Activated T-helper 1 cell treated with anti-CD3 and anti-CD28 coated beads, Interleukin-2, amount 50 U/mL, for 16 hours (primary cell): ENCODE measurements around the gene XAF1.
"Not testable (repeated sequence)": the region's sequence is repeated elsewhere in the genome, so short reads cannot be mapped to it uniquely, and the experiment has no call there.

Source experiments
- DNase-seq, 2 donors: peaks; one replicate each; pipeline ENCODE4 v3.0.0-alpha.2; 2020; ENCODE audit warnings: low read depth in 1 of 2, low spot score in 1 of 2

The XAF1 gene, protein sequence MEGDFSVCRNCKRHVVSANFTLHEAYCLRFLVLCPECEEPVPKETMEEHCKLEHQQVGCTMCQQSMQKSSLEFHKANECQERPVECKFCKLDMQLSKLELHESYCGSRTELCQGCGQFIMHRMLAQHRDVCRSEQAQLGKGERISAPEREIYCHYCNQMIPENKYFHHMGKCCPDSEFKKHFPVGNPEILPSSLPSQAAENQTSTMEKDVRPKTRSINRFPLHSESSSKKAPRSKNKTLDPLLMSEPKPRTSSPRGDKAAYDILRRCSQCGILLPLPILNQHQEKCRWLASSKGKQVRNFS

DNA sequence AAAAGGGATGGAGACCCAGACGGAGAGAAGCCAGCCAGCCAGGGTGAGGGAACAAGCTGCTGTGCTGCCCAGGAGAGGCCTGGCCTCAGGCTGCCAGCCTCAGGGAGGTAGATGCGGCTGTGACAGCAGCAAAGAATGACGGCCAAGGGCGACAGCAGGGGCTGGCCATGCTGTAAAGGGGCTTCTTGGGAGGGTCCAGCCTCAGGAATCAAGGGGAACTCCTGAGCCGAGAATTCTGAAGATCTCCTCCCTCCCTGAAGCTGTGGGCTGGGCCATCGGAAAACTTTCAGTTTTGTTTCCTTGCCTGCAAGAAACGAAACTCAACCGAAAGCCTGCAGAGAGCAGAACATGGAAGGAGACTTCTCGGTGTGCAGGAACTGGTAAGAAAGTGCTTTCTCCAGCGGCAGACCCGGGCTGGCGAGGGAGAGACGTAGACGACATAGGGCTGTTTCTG lies at the start of gene XAF1:
Gene XAF1 (plus strand): TSS at position 316 of the 454 bp plus-strand sequence. CDS start 33 bp downstream, at position 349.
- no peak for DNase-seq

DNA sequence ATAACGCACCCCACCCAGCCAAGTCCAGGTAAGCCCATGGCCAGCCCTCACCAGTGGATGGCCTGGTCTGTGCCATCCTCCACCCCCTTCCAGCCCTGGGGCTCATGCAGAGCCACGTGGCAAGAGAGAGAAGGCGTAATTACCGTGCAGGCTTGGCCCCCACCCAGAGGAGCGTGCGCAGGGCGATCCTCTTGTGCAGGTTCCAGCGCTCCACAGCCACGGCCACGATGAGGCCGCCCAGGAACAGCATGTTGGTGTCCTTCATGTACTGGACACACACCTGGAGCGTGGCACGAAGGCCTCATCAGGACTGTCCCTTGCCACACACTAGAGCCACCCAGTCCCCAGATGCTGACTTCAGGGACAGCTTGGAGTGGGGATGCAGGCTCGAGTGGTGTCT lies 49.3 kb upstream of the XAF1 start:
- no peak for DNase-seq

DNA sequence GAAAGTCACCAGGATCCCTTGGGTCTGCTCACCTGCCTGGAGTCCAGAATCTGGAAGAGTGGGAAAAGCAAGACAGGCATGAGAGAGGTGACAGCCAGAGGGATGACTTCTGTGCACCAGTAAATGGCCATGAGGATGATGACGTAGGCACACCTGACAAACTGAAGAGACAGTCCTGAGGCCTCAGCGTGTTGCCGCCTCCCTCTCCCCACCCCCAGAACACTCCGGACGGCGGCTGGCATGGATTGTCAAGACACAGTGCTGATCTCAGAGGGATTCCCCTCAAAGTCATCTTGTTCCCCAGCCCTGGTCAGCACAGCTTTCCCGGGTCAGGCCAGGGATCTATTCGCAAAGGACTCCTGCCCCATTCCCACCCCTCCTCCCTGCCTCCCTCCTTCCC lies 48.9 kb upstream of the XAF1 start:
- DNase-seq: no peak

DNA sequence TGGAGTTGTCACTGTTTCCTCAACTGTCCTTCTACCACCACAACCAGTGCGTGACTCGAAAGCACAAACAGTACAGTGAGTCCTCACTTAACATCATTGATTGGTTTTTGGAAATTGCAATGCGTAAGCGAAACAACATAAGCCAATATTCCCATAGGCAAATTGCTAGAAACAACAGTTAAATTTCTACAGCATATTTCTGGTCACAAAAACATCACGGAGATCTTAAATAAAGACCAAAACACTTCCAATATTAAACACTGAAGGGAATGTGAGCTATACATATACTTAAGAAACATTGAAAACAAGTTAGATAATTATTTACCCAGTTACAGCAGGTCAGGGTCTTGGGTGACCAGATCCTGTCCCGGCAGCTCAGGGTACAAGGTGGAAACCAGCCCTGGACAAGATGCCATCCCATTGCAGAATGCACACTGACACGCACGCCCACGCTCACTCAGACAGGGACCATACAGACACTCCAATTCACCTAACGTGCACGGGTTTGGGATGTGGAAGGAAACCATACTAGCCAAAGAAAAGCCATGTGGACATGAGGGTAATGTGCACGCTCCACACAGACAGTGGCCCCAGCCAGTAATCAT lies 47.4 kb upstream of the XAF1 start:
- DNase-seq: no peak

DNA sequence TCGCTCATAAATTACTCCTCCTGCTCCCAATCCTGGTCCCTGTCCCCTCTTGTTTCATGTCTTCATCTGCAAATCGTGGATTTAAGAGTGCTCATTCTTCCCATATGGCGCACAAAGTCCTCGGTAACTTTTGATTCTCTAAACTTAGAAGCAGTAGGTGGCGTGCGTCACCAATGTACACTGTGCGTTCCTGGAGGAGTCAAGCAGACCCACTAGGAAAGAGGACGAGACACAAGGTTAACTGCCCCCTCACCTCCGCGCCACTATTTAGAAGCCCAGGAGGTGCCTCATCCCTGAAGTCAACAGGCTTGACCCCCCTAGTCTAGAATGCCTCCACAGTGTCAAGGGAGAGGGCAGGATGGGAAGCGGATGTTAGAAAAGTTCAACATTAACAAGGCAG lies 45.5 kb upstream of the XAF1 start:
- no peak for DNase-seq

DNA sequence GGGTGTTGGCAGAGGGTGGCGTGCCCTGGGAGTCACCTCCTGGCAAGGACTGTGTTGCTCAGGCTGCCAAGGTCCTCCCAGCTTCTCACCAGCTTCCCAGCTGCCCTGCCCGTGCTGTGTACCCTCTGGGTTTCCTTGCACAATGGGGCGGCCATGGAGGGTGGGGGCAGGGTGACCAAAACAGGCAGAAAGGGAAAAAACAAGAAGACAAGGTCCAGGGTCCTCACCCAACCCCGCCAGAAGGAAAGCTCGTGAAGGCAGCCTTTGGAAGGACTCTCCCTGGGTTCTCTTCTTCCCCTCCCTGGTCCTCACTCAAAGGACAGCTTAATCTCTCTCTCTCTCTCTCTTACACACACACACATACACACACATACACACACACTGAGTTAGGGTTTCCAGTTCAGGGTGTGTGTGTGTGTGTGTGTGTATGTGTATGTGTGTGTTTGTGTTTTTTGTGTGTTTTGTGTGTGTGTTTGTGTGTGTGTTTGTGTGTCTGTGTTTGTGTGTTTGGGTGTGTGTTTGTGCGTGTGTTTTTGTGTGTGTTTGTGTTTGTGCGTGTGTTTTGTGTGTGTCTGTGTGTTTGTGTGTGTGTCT lies 44.7 kb upstream of the XAF1 start:
- no peak for DNase-seq

DNA sequence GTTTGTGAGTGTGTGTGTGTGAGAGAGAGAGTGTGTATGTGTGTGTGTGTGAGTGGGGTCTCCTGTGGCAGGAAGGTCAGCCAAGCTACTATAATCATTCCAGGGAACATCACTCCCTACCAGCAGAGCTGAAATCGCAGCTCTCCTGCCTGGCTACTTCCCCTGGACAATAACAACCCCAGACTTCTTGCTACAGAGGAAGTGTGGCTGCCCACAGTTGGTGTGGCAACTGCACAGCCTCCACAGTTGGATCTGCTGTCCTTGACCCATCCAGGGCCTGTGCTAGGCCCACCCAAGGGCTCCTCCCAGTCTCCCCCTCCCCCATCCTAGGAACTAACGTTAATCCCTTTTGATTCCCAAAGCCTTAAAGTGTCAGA lies 44.2 kb upstream of the XAF1 start:
- DNase-seq: no peak

DNA sequence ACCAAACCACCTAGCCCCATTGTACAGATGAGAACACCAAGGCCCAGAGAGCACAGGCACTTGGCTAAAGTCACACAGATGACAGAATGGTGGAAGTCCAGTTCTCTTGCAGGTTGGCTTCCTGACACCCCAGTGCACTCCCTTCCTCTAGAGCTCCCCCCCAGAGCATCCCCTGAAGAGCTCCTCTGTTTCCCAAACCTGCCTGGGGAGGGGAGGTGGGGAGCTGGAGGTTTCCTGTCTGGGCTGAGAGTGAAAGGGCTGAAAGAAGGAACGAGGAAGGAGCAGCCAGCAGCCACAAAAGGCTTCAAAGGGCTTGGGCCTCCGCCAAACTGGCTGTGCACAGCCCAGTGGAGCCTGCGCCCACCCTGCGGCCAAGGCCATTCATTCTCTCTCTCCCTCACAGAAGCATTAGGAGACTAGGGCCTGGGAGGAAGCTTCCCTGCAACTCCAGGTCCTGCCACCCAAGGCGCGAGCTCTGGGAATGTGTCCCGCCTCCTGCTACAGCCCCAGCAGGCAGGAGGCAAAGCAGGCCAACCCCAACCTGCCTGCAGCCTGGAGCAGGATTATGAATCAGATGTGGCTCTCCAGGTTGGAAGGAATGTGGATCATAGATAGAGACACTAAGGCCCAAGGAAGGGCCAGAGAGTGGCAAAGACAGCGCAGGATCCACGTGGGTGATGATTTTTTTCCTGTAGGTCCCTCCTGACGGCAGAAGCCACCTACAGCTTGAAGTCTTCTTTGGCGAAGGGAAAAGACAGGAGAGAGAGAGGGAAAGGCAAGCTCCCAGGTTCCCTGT lies 43.6 kb upstream of the XAF1 start:
- no peak for DNase-seq

DNA sequence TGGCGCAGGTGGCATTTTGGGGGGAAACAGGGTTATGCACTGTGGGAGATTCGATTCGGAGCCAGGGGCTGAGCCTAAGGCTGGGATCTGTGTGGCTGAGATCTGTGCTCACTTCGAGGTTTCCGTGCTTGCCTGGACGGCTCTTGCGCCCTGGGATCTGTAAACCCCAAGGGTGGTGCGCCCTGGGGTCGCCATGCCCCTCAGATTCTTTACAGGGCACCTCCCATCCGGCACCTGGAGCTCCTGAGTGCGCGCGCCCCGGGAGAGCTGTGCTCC lies 43.1 kb upstream of the XAF1 start:
- DNase-seq: no peak

DNA sequence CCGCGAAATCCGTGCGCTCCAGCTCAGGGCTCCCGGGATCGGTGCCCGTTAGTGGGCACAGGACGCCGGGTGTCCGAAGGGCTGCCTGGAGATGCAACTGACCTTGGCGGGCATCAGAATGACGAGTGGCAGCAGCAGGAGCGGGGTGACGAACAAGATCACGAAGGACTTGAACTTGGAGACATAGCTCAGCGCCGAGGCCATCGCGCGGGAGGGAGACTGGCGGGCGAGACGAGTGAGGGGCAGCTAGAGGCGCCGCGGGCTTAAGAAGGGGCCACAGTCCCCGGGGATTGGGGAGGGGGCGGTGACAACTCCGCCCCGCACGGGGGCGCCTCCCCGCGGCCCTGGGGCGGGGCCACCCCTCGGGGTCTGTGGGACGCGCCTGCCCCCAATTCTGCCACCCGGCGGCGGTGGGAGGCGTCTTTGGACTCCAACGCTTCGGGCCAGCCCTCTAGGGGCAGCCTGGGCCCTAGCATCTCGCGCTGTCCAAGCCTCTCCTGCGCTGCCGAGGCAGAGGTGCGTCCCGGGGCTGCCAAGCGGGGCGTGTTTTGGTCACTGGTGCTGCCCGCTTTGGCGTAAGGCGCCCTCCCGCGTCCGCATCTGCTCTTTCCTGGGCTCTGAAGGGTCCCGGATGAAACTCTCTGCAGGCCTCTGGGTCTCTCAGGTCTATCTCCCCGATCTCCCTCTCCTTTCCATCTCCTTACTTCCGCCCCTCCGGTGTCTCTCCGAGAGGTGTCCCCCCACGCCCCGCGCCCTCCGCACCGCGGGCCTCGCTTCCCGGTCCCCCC lies 42.5 kb upstream of the XAF1 start, which contains the start of gene SLC13A5:
Gene SLC13A5 (minus strand): TSS at position 240 of the 788 bp plus-strand sequence. CDS start 36 bp downstream, at position 204.
- no peak for DNase-seq

DNA sequence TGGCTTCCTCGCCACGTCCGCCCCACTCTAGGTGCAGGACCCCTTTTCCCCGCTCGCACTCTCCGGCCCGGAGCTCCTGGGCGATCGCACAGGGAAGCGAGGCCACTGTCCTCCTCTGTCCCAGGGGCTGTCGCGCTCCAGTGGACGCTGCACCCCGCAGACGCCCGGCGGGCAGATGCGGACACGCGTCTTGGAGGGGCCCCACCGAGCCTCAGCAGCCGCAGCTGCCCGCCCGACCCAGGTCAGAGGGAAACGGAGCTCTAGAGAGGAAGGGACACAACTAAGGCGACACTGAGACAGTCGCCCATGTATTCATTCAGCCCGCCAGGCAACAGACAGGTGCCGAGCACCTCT lies 42.0 kb upstream of the XAF1 start:
- DNase-seq: no peak

DNA sequence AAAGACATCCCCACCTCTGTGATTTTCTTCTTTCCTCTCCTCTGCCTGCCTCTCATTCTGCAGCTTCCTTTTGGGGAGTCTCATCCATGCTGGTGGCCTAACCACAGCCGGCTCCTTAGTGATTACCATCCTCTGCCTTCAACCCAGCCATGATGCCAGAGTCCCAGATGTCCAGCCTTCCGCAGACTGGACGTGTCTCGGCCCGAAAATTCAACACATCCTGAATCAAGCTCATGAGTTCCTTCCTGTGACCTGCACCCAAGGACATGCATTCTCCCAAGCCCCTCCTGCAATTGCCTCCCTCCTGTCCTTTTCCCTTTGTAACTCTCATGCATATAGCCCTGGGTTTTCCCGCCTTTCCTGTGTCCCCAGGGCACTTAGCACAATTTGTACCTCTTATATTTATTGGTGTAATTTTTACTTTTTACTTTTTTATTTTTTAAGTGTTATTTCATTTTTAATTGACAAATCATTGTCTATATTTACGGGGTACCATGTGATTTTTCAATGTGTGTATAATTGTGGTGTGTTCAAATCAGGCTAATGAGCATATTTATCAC lies 41.5 kb upstream of the XAF1 start:
- DNase-seq: no peak

DNA sequence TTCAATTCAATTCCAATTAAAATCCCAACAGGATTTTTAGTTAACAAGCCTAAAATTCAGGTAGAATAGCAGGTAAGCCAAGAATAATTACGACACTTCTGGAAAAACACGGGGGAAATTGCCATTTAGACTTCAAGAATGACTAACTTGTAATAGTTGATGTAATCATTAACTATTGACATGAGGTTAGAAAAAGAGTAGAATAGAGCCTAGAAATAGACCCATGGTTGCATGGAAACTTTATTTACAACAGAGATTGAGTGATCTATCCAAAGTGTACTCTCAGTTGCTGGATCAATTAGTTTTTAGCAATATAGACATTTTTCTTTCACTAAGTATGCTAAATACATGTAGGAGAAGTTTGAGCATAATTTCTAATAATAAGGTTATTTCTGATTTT lies 39.1 kb upstream of the XAF1 start:
- no peak for DNase-seq

DNA sequence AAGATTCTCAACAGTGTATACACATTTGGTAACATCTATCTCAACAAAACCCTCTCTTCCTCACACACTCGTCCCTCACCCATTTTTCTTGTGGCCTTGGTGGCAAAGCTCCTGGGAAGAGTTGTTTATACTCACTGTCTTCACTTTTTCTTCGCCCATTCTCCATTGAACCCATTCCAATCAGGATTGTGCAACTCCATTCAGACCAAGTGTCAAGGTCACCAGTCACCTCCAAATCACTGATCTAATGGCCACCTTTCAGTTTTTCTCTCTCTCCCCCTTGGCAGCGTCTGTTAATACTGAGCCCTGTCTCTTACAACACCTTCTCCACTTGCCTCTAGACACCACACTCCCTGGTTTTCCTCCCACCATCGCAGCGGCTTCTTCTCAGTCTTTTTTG lies 34.1 kb upstream of the XAF1 start:
- DNase-seq: no peak

DNA sequence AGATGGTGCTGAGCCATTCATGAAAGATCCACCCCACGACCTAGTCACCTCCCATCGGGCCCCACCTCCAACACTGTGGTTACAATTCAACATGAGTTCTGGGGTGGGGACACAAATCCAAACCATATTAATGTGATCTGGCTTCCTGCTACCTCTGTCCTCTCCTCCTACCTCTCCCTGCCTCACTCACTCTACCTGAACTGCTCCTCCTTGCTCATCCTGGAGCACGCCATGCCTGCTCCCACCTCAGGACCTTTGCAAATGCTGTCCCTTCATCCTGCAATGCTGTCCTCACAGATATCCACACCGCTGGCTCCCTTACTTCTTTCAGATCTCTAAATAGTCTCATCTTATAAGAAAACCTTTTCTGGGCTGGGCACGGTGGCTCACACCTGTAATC lies 31.8 kb upstream of the XAF1 start:
- DNase-seq: no peak

DNA sequence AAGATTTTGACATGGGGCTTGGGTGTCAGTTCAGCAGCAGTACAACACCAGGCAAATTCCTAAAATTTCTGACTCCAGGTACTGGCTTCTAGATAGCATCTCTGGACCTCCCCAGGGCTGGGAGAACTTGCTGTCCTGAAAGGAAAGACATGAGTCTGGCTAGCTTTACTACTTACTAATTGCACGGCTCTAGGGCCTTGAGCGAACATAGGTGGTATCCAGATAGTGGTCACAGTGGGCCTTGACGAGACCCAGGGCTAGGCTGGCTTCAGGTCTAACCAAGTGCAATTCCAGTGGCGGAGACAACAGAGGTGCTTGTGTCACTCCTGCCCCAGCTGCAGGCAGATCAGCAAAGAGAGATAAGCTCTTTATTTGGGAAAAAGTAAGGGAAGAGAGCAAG lies 26.3 kb upstream of the XAF1 start:
- DNase-seq: no peak

DNA sequence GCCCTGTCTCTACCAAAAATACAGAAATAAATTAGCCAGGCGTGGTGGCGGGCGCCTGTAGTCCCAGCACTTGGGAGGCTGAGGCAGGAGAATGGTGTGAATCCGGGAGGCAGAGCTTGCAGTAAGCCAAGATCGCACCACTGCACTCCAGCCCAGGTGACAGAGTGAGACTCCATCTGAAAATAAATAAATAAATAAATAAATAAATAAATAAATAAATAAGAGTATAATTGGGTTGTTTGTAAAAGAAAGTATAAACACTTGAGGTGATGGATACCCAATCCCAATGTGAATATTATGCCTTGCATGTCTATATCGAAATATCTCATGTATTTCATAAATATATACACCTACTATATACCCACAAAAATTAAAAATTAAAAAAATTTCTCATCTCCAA lies 9.2 kb upstream of the XAF1 start:
- DNase-seq: not testable (repeated sequence)

DNA sequence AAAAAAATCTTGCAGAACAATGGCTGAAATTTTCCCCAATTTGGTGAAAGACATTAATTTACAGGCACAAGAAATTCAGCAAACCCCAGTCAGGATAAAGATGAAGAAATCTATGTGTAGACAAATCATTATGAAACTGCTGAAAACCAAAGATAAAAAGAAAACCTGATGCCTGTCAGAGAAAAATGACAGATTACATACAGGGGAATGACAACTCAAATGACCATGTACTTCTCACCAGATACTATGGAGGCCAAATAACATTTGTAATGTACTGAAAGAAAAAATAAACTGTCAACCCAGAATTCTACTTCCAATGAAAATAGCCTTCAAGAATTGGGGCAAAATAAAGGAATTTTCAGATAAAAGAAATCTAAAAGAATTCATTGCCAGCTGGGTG lies 7.2 kb upstream of the XAF1 start:
- DNase-seq: no peak

DNA sequence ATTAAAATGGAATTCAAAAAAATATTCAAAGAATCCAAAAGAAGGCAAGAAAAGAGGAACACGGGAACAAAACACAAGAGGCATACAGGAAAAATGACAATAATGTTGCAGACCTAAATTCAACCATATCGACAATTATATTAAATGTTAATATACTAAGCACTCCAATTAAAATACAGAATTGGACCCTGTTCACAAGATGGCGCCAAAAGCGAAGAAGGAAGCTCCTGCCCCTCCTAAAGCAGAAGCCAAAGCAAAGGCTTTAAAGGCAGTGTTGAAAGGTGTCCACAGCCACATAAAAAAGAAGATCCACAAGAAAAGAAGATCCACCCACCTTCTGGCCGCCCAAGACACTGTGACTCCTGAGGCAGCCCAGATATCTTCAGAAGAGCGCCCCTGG lies 6.3 kb upstream of the XAF1 start:
- no peak for DNase-seq

DNA sequence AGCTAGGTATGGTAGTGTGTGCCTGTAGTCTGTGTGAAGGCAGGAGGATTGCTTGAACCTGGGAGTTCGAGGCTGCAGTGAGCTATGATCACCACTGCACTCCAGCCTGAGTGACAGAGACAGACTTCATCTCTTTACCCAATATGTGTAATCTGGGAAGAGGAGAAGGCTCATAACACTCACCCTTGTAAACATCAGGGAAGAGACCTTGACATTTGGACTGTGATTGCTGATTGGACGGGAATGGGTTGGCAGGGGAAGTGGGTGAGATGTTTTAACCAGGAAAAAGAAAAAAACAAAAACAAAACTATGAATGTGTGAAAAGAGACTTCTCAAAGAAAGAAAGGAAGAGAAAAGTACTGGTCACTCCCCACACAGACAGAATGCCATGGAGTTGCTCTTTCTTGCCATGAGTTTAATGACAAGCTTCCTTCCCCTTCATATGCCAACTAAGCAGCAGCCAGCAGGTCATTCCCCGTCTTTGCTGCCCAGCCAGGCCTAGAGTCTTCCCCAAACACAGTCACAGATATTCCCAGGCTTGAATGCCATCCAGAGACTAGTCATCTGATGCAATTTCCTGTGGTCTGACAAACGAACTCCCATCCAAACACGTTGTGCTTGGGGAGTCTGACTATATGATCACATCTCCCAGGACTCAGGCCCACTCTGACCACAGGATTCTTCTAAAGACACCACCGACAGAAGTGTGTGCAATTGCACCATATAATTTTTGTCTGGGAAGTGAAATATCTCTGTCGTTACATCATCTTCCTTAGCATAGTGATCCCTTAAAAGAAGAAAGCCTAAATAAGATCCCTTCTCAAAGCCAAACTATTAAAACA lies 3.6 kb upstream of the XAF1 start:
- no peak for DNase-seq
